Panc1 (cell line): ENCODE data around the gene SMIM13. TPM values are rescaled to one million over a fixed set of nuclear protein-coding genes. Genes with fewer than 3 reads are reported as not detected.

ENCODE experiments used
- total RNA-seq: library from RNA; stranded (reverse); gene quantifications from one replicate; pipeline ENCODE4 v1.2.1, GENCODE V29; 2021; ENCODE audit not compliant: unreplicated experiment

Gene SMIM13
- total RNA-seq, 1 experiment from 2014 or later = 17.6 TPM

Other genes starting within 250 kb of the SMIM13 start
- gene GCM2, start 211.8 kb upstream of the SMIM13 start, total RNA-seq = not detected
- gene SYCP2L, start 206.8 kb upstream of the SMIM13 start, total RNA-seq = 2.4 TPM
- gene ELOVL2, start 49.5 kb upstream of the SMIM13 start, total RNA-seq = 27.8 TPM
- not detected for gene ERVFRD-1, start 17.9 kb downstream of the SMIM13 start, total RNA-seq
- 0.28 TPM for gene NEDD9, start 138.8 kb downstream of the SMIM13 start, total RNA-seq